ENCODE results near the gene HOXB9.

GRCh38 chr17:48579760-48580554 is 46.2 kb downstream of the HOXB9 start:
- TF ChIP-seq POLR2AphosphoS5 (IDR thresholded peaks at IDR 0.05; ENCODE audit: low read depth, low read length) (no peak; the same call in 1 of the 2 replicates), REST (IDR thresholded peaks at IDR 0.05; ENCODE audit: insufficient read depth in 1 of 2, low read depth in 2 of 2, low read length in 1 of 2) (no peak)

Data from Panc1 (cell line).